HepG2 (cell line): ENCODE measurements around the gene CYTH2. TPM values are rescaled to one million over a fixed set of nuclear protein-coding genes. Genes with fewer than 3 reads are reported as not detected.

Experiments
- ETV5 ChIP-seq: IDR thresholded peaks from 2 replicates; pipeline ENCODE4 v1.6.1; 2018; ENCODE audit warnings: missing biosample characterization, missing genetic modification reagents, inconsistent platforms, borderline replicate concordance
- FIP1L1 ChIP-seq: fragments of 200-400 bp; formaldehyde crosslinking; IDR thresholded peaks from 2 replicates; pipeline ENCODE4 v1.6.1; 2018; ENCODE audit warnings: low read depth, mild to moderate bottlenecking, low read length, moderate library complexity, borderline replicate concordance; ENCODE audit not compliant: insufficient read depth
- GATAD1 ChIP-seq: IDR thresholded peaks from 2 replicates; pipeline ENCODE4 v1.6.1; 2016; ENCODE audit warnings: missing genetic modification reagents, missing compliant biosample characterization
- HOXA3 ChIP-seq: sonication (generic); formaldehyde crosslinking; IDR thresholded peaks from 2 replicates; pipeline ENCODE4 v1.5.0; 2020; ENCODE audit warnings: missing genetic modification reagents
- MTF1 ChIP-seq: sonication (generic); formaldehyde crosslinking; IDR thresholded peaks from 2 replicates; pipeline ENCODE4 v1.5.0; 2020; ENCODE audit warnings: missing genetic modification reagents
- MXD4 ChIP-seq: IDR thresholded peaks from 2 replicates; pipeline ENCODE4 v1.6.1; 2016; ENCODE audit warnings: mild to moderate bottlenecking, missing biosample characterization, missing genetic modification reagents
- PCBP1 ChIP-seq: fragments of 200-400 bp; formaldehyde crosslinking; IDR thresholded peaks from 2 replicates; pipeline ENCODE4 v1.6.1; 2017; ENCODE audit warnings: mild to moderate bottlenecking, low read depth, low read length, borderline replicate concordance
- RCOR2 ChIP-seq: IDR thresholded peaks from 2 replicates; pipeline ENCODE4 v1.6.1; 2016; ENCODE audit warnings: missing biosample characterization, missing genetic modification reagents
- SOX5 ChIP-seq: IDR thresholded peaks from 2 replicates; pipeline ENCODE4 v1.6.1; 2016; ENCODE audit warnings: borderline replicate concordance
- ZBTB39 ChIP-seq: sonication (generic); formaldehyde crosslinking; IDR thresholded peaks from 2 replicates; pipeline ENCODE4 v1.5.0; 2020; ENCODE audit warnings: missing genetic modification reagents
- ZNF501 ChIP-seq: sonication (generic); formaldehyde crosslinking; IDR thresholded peaks from 2 replicates; pipeline ENCODE4 v1.5.1; 2020; ENCODE audit warnings: mild to moderate bottlenecking, moderate library complexity, missing genetic modification reagents
- ZNF558 ChIP-seq: sonication (generic); formaldehyde crosslinking; IDR thresholded peaks from 2 replicates; pipeline ENCODE4 v1.9.0; 2022; ENCODE audit warnings: mild to moderate bottlenecking, missing genetic modification reagents, borderline replicate concordance
- ZNF615 ChIP-seq: sonication (generic); formaldehyde crosslinking; IDR thresholded peaks from 2 replicates; pipeline ENCODE4 v1.5.0; 2020; ENCODE audit warnings: mild to moderate bottlenecking, missing genetic modification reagents, borderline replicate concordance
- ZNF678 ChIP-seq: sonication (generic); formaldehyde crosslinking; IDR thresholded peaks from 2 replicates; pipeline ENCODE4 v1.4.0; 2020; ENCODE audit warnings: mild to moderate bottlenecking, missing genetic modification reagents
- ZNF773 ChIP-seq: sonication (generic); formaldehyde crosslinking; IDR thresholded peaks from 2 replicates; pipeline ENCODE4 v1.4.0; 2020; ENCODE audit warnings: missing genetic modification reagents, borderline replicate concordance
- ZNF788 ChIP-seq: sonication (generic); formaldehyde crosslinking; IDR thresholded peaks from 2 replicates; pipeline ENCODE4 v1.5.0; 2020; ENCODE audit warnings: mild to moderate bottlenecking, missing genetic modification reagents, borderline replicate concordance
- ZZZ3 ChIP-seq: sonication (generic); formaldehyde crosslinking; IDR thresholded peaks from 2 replicates; pipeline ENCODE4 v1.4.0; 2020; ENCODE audit warnings: missing genetic modification reagents, mild to moderate bottlenecking, borderline replicate concordance
- polyA plus RNA-seq, 8 experiments: library from polyadenylated mRNA; depleted of rRNA in 3 of 8; stranded (reverse) in 7 of 8; unstranded in 1 of 8; fragments of >200 nt; fragmentation: Illumina TruSeq in 4 of 8; extraction: Trizol in 4 of 8; gene quantifications; 2 replicates each; pipeline versions ENCODE4 v1.2.1 to v1.2.3, GENCODE V29; 2011 to 2016; ENCODE audit warnings: low read depth in 4 of 8, missing spikeins in 1 of 8, mixed read lengths in 1 of 8; ENCODE audit not compliant: insufficient read depth in 1 of 8
- total RNA-seq, 5 experiments: library from RNA; depleted of rRNA; stranded (reverse); fragments of >200 nt; fragmentation: Illumina TruSeq; extraction: Trizol; gene quantifications; 2 replicates each; pipeline ENCODE4 v1.2.3, GENCODE V29; 2016; ENCODE audit warnings: low read depth in 1 of 5
- TF ChIP-seq, protein P1 (sequence below): IDR thresholded peaks from 2 replicates; pipeline ENCODE4 v1.6.1; 2016; ENCODE audit warnings: missing compliant biosample characterization, missing genetic modification reagents, borderline replicate concordance
- TF ChIP-seq, protein P2 (sequence below): sonication (generic); formaldehyde crosslinking; IDR thresholded peaks from 2 replicates; pipeline ENCODE4 v1.4.0; 2020; ENCODE audit warnings: mild to moderate bottlenecking, missing genetic modification reagents

The CYTH2 gene
- total and polyA plus RNA-seq, 2 of the 13 experiments (the other 11 are each of a cell fraction or from before 2014, with no cell fraction given) = 16.5 to 39.3 TPM

DNA sequence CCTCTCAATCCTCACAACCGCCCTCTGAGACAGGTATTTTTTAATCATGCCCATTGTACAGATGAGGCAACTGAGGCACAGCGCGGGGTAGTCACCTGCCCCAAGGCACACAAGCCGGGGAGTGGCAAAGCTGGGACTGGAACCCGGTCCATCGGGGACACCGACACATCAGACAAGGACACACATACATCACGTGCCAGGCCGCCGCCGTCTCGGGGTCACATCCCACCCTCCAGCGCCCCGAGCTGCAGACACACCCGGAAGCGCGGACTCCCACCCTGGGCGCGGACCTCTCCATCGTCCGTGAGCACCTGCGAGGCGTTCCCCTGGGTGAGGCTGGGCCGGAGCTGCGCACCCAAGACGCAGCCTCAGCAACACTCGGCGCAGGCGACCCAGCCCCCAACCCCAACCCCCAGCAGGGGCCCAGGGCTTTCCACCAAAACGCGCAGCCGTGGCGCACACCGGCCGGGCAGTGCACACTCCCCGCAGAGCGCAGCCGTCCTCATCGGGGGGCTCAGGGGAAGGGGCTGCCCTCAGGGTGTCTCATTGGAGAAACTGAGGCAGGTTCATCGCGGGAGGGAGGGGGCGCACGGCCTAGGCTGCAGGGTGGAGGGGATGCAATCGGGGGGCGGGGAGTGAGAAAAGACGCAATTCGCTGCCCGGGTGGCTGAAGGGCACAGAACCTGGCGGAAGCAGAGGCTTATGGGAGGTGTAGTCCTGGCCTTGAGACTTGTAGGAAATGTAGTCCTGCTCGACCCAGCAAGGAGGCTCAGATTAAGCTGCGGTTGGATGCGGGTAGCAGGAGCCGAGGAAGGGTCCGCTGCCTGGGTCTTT is 44.3 kb downstream of the CYTH2 start (continued):
- TF ChIP-seq MTF1 (CRISPR knock-in tag) (no peak), ZNF501 (CRISPR knock-in tag) (peak; percentile 76), PCBP1 (no peak), SOX5 (no peak), ZNF615 (CRISPR knock-in tag) (no peak), ZNF788 (CRISPR knock-in tag) (no peak), ZNF773 (CRISPR knock-in tag) (no peak), ZBTB39 (CRISPR knock-in tag) (no peak), GATAD1 (CRISPR knock-in tag) (no peak; the same call in 1 of the 2 replicates), FIP1L1 (no peak), ZNF678 (CRISPR knock-in tag) (0 out of 2 replicates have a peak, but pooled peaks have one; percentile 23), RCOR2 (CRISPR knock-in tag) (peak; percentile 63; the same call in 1 of the 2 replicates), ZZZ3 (CRISPR knock-in tag) (no peak), MXD4 (no peak), ZNF558 (no peak), ETV5 (CRISPR knock-in tag) (peak; percentile 53; the same call in 1 of the 2 replicates), HOXA3 (no peak; the same call in 1 of the 2 replicates)
- TF ChIP-seq, protein P1, sequence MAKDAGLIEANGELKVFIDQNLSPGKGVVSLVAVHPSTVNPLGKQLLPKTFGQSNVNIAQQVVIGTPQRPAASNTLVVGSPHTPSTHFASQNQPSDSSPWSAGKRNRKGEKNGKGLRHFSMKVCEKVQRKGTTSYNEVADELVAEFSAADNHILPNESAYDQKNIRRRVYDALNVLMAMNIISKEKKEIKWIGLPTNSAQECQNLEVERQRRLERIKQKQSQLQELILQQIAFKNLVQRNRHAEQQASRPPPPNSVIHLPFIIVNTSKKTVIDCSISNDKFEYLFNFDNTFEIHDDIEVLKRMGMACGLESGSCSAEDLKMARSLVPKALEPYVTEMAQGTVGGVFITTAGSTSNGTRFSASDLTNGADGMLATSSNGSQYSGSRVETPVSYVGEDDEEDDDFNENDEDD (CRISPR knock-in tag) = peak; percentile 19; the same call in 1 of the 2 replicates
- TF ChIP-seq, protein P2, sequence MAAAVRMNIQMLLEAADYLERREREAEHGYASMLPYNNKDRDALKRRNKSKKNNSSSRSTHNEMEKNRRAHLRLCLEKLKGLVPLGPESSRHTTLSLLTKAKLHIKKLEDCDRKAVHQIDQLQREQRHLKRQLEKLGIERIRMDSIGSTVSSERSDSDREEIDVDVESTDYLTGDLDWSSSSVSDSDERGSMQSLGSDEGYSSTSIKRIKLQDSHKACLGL = no peak
